HUES6 (cell line): ENCODE data around the gene FCHO1.
A peak's percentile ranks its signal among the peaks of the same experiment; 100 is the strongest.

Experiments used
- H3K27ac ChIP-seq: 2 replicates; pipeline ENCODE4 v1.7.0; 2013; ENCODE audit warnings: low read depth, mild to moderate bottlenecking, low read length, inconsistent platforms
- H3K27me3 ChIP-seq: 2 replicates; pipeline ENCODE4 v1.6.1; 2013; ENCODE audit warnings: low read length; ENCODE audit not compliant: control insufficient read depth, insufficient read depth
- H3K36me3 ChIP-seq: 2 replicates; pipeline ENCODE4 v1.6.1; 2013; ENCODE audit warnings: low read length; ENCODE audit not compliant: control insufficient read depth, insufficient read depth
- H3K4me1 ChIP-seq: 2 replicates; pipeline ENCODE4 v1.6.1; 2013; ENCODE audit warnings: low read length; ENCODE audit not compliant: control insufficient read depth, insufficient read depth
- H3K4me3 ChIP-seq: 2 replicates; pipeline ENCODE4 v1.5.1; 2013; ENCODE audit warnings: low read depth, low read length
- H3K9ac ChIP-seq: one replicate; pipeline ENCODE4 v1.6.1; 2013; ENCODE audit warnings: mild to moderate bottlenecking, low read length
- H3K9me3 ChIP-seq: 2 replicates; pipeline ENCODE4 v1.6.1; 2013; ENCODE audit warnings: low read depth, low read length; ENCODE audit not compliant: control insufficient read depth, insufficient read depth

FCHO1 gene

DNA sequence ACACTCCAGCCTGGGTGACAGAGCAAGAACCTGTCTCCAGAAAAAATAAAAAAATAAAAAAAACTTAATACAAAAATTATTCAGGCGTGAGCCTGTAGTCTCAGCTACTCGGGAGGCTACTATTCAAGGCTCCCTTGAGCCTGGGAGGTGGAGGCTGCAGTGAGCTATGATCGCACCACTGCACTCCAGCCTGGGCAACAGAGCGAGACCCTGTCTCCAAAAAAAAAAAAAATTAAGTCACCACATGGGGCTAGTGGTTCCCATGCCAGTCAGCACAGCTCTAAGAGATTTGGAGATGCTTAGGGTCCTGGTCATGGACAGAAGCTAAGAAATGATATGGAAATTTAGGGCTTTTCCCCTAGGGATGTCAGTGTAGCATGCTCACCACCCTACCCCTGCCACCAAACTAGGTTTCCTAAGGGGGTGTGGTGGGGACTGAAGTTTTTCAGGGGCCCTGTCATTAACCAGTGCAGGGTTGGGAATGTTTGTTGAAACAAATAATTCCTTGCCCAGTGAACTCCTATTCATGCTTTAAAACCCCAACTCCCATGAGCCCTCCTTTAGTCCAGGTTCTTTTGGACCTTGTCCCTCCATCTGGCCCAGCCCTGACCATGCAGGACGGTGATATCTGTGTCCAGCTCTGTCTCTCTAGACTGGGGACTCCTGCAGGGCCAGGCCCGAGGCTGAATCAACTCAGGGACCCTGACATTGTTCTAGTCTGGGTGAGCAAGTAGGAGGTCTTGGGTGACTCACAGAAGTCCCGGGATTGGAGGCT is 1.8 kb downstream of the FCHO1 start:
- Histone ChIP-seq H3K4me3 (no peak overlapping the region), H3K27me3 (no peaks in the 10 kb centered on the region), H3K9me3 (no peaks in the 10 kb centered on the region), H3K4me1 (peaks cover 4% of the 10 kb centered on the region; the same call in 1 of the 2 replicates), H3K27ac (no peak overlapping the region), H3K36me3 (no peaks in the 10 kb centered on the region), H3K9ac (no peak overlapping the region)

DNA sequence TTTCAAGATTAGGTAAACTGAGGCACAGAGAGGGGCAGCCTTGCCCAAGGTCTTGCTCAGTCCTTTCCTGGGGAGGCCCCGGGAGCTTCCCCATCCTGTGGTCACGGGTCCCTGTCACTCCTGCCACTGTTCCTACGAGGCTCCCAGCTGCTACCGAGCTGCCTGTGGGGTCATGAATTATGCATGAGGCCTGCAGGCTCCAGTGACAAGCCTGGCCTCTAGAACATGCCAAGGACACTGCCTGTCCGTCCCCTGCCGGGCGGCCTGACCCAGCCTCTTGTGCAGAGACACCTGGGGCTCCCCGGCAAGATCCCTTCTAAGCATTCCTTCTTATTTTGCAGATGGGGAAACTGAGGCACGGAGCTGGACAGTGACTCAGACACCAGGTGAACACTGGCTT is 2.7 kb downstream of the FCHO1 start:
- Histone ChIP-seq H3K4me3 (no peak overlapping the region), H3K27me3 (no peaks in the 10 kb centered on the region), H3K36me3 (no peaks in the 10 kb centered on the region), H3K4me1 (peaks cover 4% of the 10 kb centered on the region; the same call in 1 of the 2 replicates), H3K27ac (no peak overlapping the region), H3K9ac (no peak overlapping the region), H3K9me3 (no peaks in the 10 kb centered on the region)

DNA sequence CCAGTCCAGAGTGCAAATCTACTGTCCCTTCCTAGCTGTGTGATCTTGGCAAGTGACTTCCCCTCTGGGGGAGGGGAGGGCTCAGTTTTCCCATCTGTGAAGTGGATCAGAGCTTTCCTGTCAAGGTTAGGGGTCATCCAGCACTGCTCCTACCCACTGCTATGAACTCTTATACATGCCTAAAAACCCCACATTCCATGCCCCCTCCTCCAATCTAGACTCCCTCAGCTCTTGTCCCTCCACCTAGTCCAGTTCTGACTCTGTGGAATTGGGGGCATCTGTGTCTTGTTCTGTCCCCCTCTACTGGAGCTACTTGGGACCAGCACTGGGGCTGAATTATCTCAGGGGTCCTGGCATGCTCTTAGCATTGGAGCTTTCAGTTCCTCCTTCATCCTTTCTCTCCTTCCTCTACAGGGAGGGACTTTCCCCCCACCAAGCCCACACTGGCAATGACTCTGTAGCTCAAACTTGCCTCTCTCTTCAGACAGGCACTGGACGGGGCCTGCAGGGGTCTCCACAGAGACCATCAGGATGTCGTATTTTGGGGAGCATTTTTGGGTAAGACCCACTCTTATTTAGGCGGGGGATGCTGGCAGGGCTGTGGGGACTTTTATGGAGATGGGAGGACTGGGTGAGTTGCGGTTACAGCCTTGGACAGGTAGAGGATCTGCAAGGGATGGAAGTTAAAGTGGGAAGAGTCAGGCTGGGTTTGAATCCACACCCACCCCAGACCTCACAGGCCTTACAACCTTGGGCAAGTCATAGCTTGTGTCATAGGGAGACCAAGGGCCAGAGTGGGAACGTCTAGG is 3.6 kb downstream of the FCHO1 start:
- Histone ChIP-seq H3K27me3 (no peaks in the 10 kb centered on the region), H3K4me3 (no peak overlapping the region), H3K9ac (no peak overlapping the region), H3K27ac (no peak overlapping the region), H3K36me3 (no peaks in the 10 kb centered on the region), H3K9me3 (no peaks in the 10 kb centered on the region), H3K4me1 (no peaks in the 10 kb centered on the region; the same call in 1 of the 2 replicates)

DNA sequence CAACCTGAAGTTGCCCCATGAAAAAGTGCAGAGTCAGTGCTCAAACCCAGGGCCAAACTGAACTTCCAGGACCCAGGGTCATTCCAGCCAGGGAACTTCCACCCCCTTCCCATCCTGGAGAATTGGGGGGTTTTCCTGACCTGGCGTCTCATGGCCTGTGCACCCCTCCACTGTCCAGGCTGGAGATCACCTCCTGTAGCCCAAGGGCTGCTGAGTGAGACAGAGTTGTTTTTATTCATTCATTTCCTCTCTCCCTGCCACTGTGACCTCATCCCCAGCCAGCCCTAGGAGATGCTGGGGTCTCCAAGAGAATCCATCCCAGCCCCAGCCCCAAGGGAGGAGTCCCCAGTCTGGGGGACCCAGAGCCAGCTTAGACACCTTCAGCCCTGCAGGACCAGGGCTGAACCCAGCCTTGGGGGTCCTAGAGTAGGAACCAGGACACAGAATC is 4.2 kb downstream of the FCHO1 start:
- Histone ChIP-seq H3K27me3 (no peaks in the 10 kb centered on the region), H3K9me3 (no peaks in the 10 kb centered on the region), H3K9ac (no peak overlapping the region), H3K4me3 (no peak overlapping the region), H3K27ac (no peak overlapping the region), H3K4me1 (no peaks in the 10 kb centered on the region; the same call in 1 of the 2 replicates), H3K36me3 (no peaks in the 10 kb centered on the region)

DNA sequence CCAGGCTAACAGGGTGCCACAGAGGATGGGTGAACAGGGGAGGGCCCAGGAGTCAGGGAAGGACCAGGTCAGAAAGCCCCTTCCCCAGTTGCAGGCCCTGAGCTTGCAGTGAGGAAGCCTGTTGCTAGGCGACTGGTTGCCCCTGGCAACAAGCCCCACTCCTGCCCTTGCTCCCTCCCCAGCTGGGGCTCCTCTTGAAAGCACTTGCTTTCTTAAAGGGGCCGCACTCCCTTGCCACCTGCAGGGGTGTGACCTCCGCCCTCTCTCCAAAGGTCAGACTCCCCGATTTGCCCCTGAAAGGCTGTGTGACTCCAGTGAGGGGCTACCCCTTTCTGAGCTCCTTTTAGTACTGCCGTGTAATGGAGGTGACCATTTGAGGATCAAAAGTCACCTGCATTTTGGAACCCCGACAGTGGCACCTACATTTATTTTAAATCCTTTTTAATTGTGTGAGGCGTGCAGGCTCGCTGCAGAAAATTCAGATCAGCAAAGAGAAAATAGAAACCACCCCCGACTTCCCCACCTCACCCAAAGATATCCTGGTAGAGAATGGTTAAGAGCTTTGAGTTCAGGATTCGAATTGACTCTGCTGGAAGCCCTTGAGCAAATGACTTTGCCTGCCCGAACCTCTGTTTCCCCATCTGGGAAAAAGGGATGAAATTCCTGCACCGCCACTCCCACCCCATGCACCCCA is 4.8 kb downstream of the FCHO1 start:
- Histone ChIP-seq H3K9me3 (no peaks in the 10 kb centered on the region), H3K36me3 (no peaks in the 10 kb centered on the region), H3K4me3 (no peak overlapping the region), H3K4me1 (no peaks in the 10 kb centered on the region; the same call in 1 of the 2 replicates), H3K9ac (no peak overlapping the region), H3K27me3 (no peaks in the 10 kb centered on the region), H3K27ac (no peak overlapping the region)

DNA sequence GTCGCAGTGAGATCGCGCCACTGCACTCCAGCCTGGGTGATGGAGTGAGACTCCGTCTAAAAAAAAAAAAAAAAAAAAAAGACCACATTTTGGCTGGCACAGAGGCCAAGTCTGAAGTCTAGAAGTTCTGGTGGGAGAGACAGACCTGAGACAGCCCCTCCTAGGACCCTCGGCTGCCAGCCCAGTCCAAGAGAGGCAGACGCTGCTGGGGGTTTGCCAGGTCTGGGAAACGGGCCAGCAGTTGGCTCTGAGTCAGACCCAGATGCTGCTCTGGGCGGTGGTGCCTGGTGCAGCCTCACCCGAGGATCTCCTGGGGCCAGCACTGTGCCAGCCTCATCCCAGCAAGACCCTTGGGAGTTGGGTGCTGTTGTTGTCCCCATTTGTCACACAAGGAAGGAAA is 5.8 kb downstream of the FCHO1 start:
- H3K4me1 ChIP-seq, result no peaks in the 10 kb centered on the region; the same call in 1 of the 2 replicates
- no peaks in the 10 kb centered on the region for H3K27me3 ChIP-seq
- H3K9me3 ChIP-seq, result no peaks in the 10 kb centered on the region
- H3K4me3 ChIP-seq, result no peak overlapping the region
- no peak overlapping the region for H3K9ac ChIP-seq
- no peak overlapping the region for H3K27ac ChIP-seq
- H3K36me3 ChIP-seq, result no peaks in the 10 kb centered on the region

DNA sequence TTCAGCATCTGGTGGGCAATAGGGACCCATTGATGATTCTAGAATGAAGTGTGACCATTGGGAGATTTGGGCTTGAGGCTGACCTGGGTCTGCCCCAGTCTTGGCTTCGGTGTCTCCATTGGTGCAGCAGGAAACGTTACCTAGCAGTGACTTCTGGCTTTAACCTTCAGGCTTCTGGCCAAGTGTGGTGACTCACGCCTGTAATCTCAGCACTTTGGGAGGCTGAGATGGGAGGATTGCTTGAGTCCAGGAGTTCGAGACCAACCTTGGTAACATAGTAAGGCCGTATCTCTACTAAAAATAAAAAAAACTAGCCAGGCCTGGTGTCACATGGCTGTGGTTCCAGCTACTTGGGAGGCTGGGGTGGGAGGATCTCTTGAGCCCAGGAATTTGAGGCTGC is 7.2 kb downstream of the FCHO1 start:
- Histone ChIP-seq H3K9ac (no peak overlapping the region), H3K27me3 (no peaks in the 10 kb centered on the region), H3K27ac (no peak overlapping the region), H3K4me1 (no peaks in the 10 kb centered on the region; the same call in 1 of the 2 replicates), H3K9me3 (no peaks in the 10 kb centered on the region), H3K4me3 (no peak overlapping the region), H3K36me3 (no peaks in the 10 kb centered on the region)

DNA sequence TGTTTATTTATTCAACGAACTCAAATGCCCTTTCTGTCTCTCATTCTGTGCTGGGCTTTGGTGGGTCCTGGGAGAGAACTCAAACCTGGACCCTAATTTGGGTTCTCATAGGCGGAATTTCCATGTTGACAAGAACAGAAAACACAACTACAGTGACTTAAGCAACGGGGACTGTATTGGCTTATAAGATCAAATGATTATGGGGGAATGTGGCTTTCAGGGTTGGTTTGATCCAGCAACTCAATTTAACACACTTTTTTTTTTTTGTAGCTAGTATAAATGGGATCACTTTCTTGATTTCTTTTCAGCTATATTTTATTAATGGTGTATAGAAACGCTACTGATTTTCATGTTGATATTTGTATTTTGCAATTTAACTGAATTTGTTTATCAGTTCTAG is 9.9 kb downstream of the FCHO1 start:
- Histone ChIP-seq H3K9ac (no peak overlapping the region), H3K27me3 (no peaks in the 10 kb centered on the region), H3K27ac (no peak overlapping the region), H3K36me3 (no peaks in the 10 kb centered on the region), H3K4me3 (no peak overlapping the region), H3K9me3 (no peaks in the 10 kb centered on the region), H3K4me1 (no peaks in the 10 kb centered on the region)

DNA sequence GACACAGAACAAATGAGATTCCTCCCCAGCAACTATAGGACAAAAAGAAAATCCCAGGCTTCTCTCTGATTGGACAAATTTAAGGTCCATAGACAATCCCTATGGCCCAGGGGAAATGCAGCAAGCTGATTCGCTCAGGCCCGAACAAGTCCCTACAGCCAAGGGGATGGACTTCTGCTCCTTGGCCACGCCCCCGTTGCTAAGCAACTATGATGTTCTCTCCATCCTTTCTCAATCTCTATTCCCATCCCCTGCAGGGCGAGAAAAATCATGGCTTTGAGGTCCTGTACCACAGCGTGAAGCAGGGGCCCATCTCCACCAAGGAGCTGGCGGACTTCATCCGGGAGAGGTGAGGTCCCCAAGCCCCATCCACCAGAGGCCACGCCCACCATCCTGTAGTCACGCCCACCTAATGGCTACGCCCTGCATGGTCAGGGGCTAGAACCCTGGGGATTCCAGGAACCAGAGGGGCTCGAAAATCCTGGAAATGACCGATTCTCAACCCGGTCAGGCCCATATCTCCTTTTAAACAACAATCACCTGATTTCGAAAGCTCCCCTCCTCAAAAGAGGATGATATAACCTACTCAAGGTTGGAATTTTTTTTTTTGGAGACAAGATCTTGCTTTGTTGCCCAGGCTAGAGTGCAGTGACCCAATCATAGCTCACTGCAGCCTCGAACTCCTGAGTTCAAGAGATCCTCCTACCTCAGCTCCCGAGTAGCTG is 11.4 kb downstream of the FCHO1 start:
- Histone ChIP-seq H3K9me3 (no peaks in the 10 kb centered on the region), H3K9ac (no peak overlapping the region), H3K27me3 (no peaks in the 10 kb centered on the region), H3K36me3 (no peaks in the 10 kb centered on the region), H3K4me3 (peak overlapping the region; percentile 22), H3K27ac (no peak overlapping the region), H3K4me1 (peaks cover 3% of the 10 kb centered on the region)

DNA sequence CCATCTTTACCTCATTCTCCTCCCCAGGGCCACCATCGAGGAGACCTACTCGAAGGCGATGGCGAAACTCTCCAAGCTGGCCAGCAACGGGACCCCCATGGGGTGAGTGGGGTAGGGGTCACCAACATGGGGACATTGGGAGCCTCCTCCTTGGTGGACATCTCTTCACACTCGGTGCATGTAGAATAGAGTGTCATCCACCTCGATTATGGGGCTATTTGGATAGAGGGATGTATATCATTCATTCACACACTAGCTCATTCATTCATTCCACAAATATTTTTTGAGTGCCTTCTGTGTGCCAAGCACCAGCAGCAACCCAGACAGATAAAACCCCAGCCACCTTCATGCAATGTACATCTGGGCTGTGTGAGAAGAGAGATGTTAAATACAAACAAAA is 13.1 kb downstream of the FCHO1 start:
- no peak overlapping the region for H3K27ac ChIP-seq
- no peak overlapping the region for H3K9ac ChIP-seq
- no peaks in the 10 kb centered on the region for H3K36me3 ChIP-seq
- H3K9me3 ChIP-seq, result no peaks in the 10 kb centered on the region
- no peaks in the 10 kb centered on the region for H3K27me3 ChIP-seq
- no peak overlapping the region for H3K4me3 ChIP-seq
- peaks cover 3% of the 10 kb centered on the region for H3K4me1 ChIP-seq
